CD4-positive, alpha-beta T cell (primary cell): Measurements from ENCODE around the gene TMEM170B. TPM values are rescaled to one million over a fixed set of nuclear protein-coding genes. Genes with fewer than 3 reads are reported as not detected.

Source experiments
- ATAC-seq: fragments of 200-7000 bp; cut with Tn5 transposase; one replicate; pipeline ENCODE4 v1.10.0; 2022; ENCODE audit warnings: mild to moderate bottlenecking; ENCODE audit not compliant: poor library complexity
- CTCF ChIA-PET: fragments of 350-600 bp; sonication (Branson Sonifier 250); formaldehyde crosslinking; loops from one replicate; lab custom pipeline; 2021; ENCODE audit warnings: antibody characterized with exemption, inconsistent platforms; lab: Charles Lee
- POLR2A ChIA-PET: fragments of 350-600 bp; sonication (Branson Sonifier 250); formaldehyde crosslinking; loops from one replicate; lab custom pipeline; 2021; ENCODE audit warnings: antibody characterized with exemption, inconsistent platforms; lab: Charles Lee
- DNase-seq, 14 experiments: peaks; one replicate each; pipeline ENCODE4 v3.0.0-alpha.2; 2013 to 2020; ENCODE audit warnings: mixed read lengths in 2 of 14
- H3K27ac ChIP-seq, 2 donors: one replicate each; pipeline versions ENCODE4 v1.5.1 to v1.7.0; 2013; ENCODE audit warnings: low read length in 2 of 2, low read depth in 1 of 2, mild to moderate bottlenecking in 1 of 2
- H3K27me3 ChIP-seq, 2 experiments: 1 replicate in 1 of 2; 2 replicates in 1 of 2; pipeline versions ENCODE4 v1.6.1 to v1.7.0; 2013; ENCODE audit warnings: low read length in 2 of 2, control low read depth in 1 of 2, mild to moderate bottlenecking in 1 of 2, moderate library complexity in 1 of 2; ENCODE audit not compliant: insufficient read depth in 2 of 2, control insufficient read depth in 1 of 2
- H3K36me3 ChIP-seq: one replicate; pipeline ENCODE4 v1.6.1; 2013; ENCODE audit warnings: low read length, control low read depth; ENCODE audit not compliant: insufficient read depth
- H3K4me1 ChIP-seq: one replicate; pipeline ENCODE4 v1.6.1; 2013; ENCODE audit warnings: low read length, control low read depth; ENCODE audit not compliant: insufficient read depth
- H3K4me3 ChIP-seq: one replicate; pipeline ENCODE4 v1.5.1; 2013; ENCODE audit warnings: mild to moderate bottlenecking, low read length, moderate library complexity
- H3K9me3 ChIP-seq, 2 experiments: 1 replicate in 1 of 2; 2 replicates in 1 of 2; pipeline versions ENCODE4 v1.6.1 to v1.7.0; 2013; ENCODE audit warnings: low read length in 2 of 2, mild to moderate bottlenecking in 2 of 2, control low read depth in 1 of 2, moderate library complexity in 1 of 2; ENCODE audit not compliant: control insufficient read depth in 1 of 2, insufficient read depth in 1 of 2
- H3K27ac Mint-ChIP-seq: one replicate; pipeline ENCODE4 v1.8.0; 2020; ENCODE audit warnings: mixed read lengths
- H3K27me3 Mint-ChIP-seq: one replicate; pipeline ENCODE4 v1.8.0; 2021; ENCODE audit warnings: mixed read lengths
- H3K36me3 Mint-ChIP-seq: one replicate; pipeline ENCODE4 v1.8.0; 2021; ENCODE audit warnings: low read depth, mixed read lengths
- H3K4me1 Mint-ChIP-seq: one replicate; pipeline ENCODE4 v1.8.0; 2021; ENCODE audit warnings: low read depth, mixed read lengths
- H3K4me3 Mint-ChIP-seq: one replicate; pipeline ENCODE4 v1.8.0; 2020; ENCODE audit warnings: mild to moderate bottlenecking, mixed read lengths
- H3K9me3 Mint-ChIP-seq: one replicate; pipeline ENCODE4 v1.8.0; 2020; ENCODE audit warnings: mixed read lengths
- CTCF ChIP-seq: fragments of 200-600 bp; IDR thresholded peaks from one replicate; pipeline ENCODE4 v1.8.0; 2022; ENCODE audit warnings: antibody characterized with exemption, mild to moderate bottlenecking
- intact Hi-C, 2 experiments: fragments of 100-400 bp; cut with DNase I in 1 of 2; cut with micrococcal nuclease in 1 of 2; formaldehyde crosslinking; loops; one replicate each; pipeline versions ENCODE4 v1.15.1 to v1.9.0; 2023 to 2025; cut with DNase I, micrococcal nuclease
- total RNA-seq, 174 experiments: library from RNA in 2 of 174; stranded (reverse) in 2 of 174; gene quantifications; one replicate each; pipeline ENCODE4 v1.2.3 and lab custom pipeline; 2021 to 2026

Gene TMEM170B
- total RNA-seq, 2 experiments from 2014 or later = 1.9 to 2.1 TPM

GRCh38 chr6:11551053-11551452 lies 13.5 kb downstream of the TMEM170B start:
- no peaks in the 10 kb centered on the region for H3K27me3 Mint-ChIP-seq
- Histone ChIP-seq H3K4me1 (no peaks in the 10 kb centered on the region), H3K4me3 (no peak overlapping the region), H3K27me3 (no peaks in the 10 kb centered on the region), H3K9me3 (no peaks in the 10 kb centered on the region), H3K36me3 (no peaks in the 10 kb centered on the region), H3K27ac (no peak overlapping the region)
- H3K4me1 Mint-ChIP-seq = no peaks in the 10 kb centered on the region
- DNase-seq (no peak), ATAC-seq (no peak)
- TF ChIP-seq CTCF = no peak
- intact Hi-C loops = no loop called here
- H3K9me3 Mint-ChIP-seq = no peaks in the 10 kb centered on the region
- no peaks in the 10 kb centered on the region for H3K36me3 Mint-ChIP-seq
- H3K4me3 Mint-ChIP-seq = no peak overlapping the region
- no peak overlapping the region for H3K27ac Mint-ChIP-seq
- ChIA-PET POLR2A (no interaction called here), CTCF (interaction anchor here (0.6 kb wide), 1 partner anchor 164 kb away, joined by 5 read pairs; no protein-coding TSS in a partner anchor)

- no peak for TF ChIP-seq CTCF
- no peaks in the 10 kb centered on the region for H3K4me1 Mint-ChIP-seq
- intact Hi-C loops = no loop called here
- H3K4me3 Mint-ChIP-seq = no peak overlapping the region
- Histone ChIP-seq H3K9me3 (no peaks in the 10 kb centered on the region), H3K27me3 (no peaks in the 10 kb centered on the region), H3K36me3 (no peaks in the 10 kb centered on the region), H3K4me3 (no peak overlapping the region), H3K4me1 (no peaks in the 10 kb centered on the region), H3K27ac (no peak overlapping the region)
- DNase-seq = no peak
- no peak overlapping the region for H3K27ac Mint-ChIP-seq
- no peaks in the 10 kb centered on the region for H3K36me3 Mint-ChIP-seq
- POLR2A ChIA-PET = no interaction called here
- ATAC-seq = no peak
- no peaks in the 10 kb centered on the region for H3K27me3 Mint-ChIP-seq
- no peaks in the 10 kb centered on the region for H3K9me3 Mint-ChIP-seq
- CTCF ChIA-PET = no interaction called here
These were observed 14.9 kb downstream of the TMEM170B start for GRCh38 chr6:11552442-11552841.

- DNase-seq = no peak
- no peak for ATAC-seq
- intact Hi-C loops = no loop called here
- Histone ChIP-seq H3K27ac (no peak overlapping the region), H3K4me1 (no peaks in the 10 kb centered on the region), H3K4me3 (no peak overlapping the region), H3K9me3 (no peaks in the 10 kb centered on the region), H3K27me3 (no peaks in the 10 kb centered on the region), H3K36me3 (no peaks in the 10 kb centered on the region)
- ChIA-PET CTCF (no interaction called here), POLR2A (no interaction called here)
- TF ChIP-seq CTCF = no peak
- Mint-ChIP-seq H3K9me3 (no peaks in the 10 kb centered on the region), H3K27me3 (no peaks in the 10 kb centered on the region), H3K4me1 (no peaks in the 10 kb centered on the region), H3K36me3 (no peaks in the 10 kb centered on the region), H3K27ac (no peak overlapping the region), H3K4me3 (no peak overlapping the region)
These were observed 16.3 kb downstream of the TMEM170B start for GRCh38 chr6:11553824-11554223.
